Caki2 (cell line): ENCODE data around the gene LATS1. TPM values are rescaled to one million over a fixed set of nuclear protein-coding genes. Genes with fewer than 3 reads are reported as not detected.
"Not testable (repeated sequence)": the region's sequence is repeated elsewhere in the genome, so short reads cannot be mapped to it uniquely, and the experiment has no call there.

Experiments used
- DNase-seq: peaks from one replicate; pipeline ENCODE4 v3.0.0-alpha.2; 2015; ENCODE audit warnings: low read depth
- in situ Hi-C: cut with HindIII; loops from 2 replicates; pipeline ENCODE4 v1.10.0; 2016; ENCODE audit warnings: low sequenced_read_pairs, low pct_unique_long_range_greater_than_20kb, mixed read lengths
- total RNA-seq: library from RNA; depleted of rRNA; stranded (reverse); fragments of >200 nt; shearing (Covaris generic); gene quantifications from 2 replicates; pipeline ENCODE4 v1.2.3, GENCODE V29; 2014; ENCODE audit warnings: low replicate concordance; rRNA removed

LATS1 gene
- total RNA-seq, result 5.5 TPM in 2 replicates

- in situ Hi-C loops, result no loop called here
These were observed at the start of gene LATS1 for GRCh38 chr6:149717588-149718458. Gene LATS1, minus strand, starts transcription at chr6:149718101. Its CDS starts 15,975 bp downstream, at chr6:149702126.

GRCh38 chr6:149766156-149766769 is 48.4 kb upstream of the LATS1 start:
- DNase-seq, result no peak
- in situ Hi-C loops, result no loop called here

More at GRCh38 chr6:149717588-149718458, at the start of gene LATS1:
- peak; percentile 84 for DNase-seq

DNA sequence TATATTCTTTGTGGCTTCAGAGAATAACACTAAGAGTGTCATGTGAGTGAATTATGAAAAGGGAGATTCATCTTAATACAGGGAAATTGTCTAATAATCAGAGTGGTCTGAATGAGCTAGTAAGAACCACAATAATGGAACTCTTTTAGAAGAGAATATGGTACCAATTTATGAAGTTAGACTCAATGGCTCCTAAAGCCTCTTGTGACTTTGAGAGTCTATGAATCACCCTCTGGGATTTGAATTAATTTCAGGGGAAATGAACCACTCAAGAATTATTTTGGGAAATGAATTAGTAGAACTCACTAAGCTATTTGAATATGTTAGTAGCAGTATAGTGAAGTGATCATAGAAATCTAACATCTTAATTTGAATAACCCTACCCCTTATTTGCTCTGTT is 46.0 kb upstream of the LATS1 start:
- no peak for DNase-seq
- in situ Hi-C loops, result no loop called here

GRCh38 chr6:149761438-149761837 is 43.5 kb upstream of the LATS1 start:
- in situ Hi-C loops, result no loop called here
- no peak for DNase-seq

DNA sequence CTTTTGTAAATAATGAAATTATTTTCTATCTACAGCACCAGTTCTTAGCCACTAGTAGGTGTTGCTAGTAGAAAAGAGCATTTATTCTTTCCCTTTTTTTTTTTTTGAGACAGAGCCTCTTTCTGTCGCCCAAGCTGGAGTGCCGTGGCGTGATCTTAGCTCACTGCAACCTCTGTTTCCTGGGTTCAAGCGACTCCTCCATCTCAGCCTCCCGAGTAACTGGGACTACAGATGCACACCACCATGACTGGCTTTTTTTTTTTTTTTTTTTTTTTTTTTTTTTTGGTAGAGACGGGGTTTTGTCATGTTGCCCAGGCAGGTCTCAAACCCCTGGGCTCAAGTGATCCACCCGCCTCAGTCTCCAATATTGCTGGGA is 38.3 kb upstream of the LATS1 start:
- DNase-seq, result no peak
- in situ Hi-C loops, result no loop called here

- in situ Hi-C loops, result no loop called here
- DNase-seq, result no peak
These were observed 37.7 kb upstream of the LATS1 start for GRCh38 chr6:149755300-149756260.

DNA sequence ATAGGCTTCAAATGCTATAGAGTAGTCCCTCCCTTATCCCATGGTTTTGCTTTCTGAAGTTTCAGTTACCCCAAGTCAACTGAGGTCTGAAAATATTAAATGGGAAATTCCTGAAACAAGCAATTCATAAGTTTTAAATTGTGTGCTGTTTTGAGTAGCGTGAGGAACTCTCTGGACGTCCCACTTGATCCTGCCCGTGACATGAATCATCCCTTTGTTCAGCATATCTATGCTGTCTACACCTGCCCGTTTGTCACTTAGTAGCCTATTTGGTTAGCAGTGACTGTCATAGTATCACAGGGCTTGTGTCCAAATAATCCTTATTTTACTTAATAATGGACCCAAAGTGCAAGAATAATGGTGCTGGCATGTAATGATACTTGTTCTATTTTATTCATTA is 36.6 kb upstream of the LATS1 start:
- in situ Hi-C loops, result no loop called here
- DNase-seq, result no peak

GRCh38 chr6:149753374-149753637 is 35.4 kb upstream of the LATS1 start:
- in situ Hi-C loops, DNase-seq: not testable (repeated sequence)

- in situ Hi-C loops, result no loop called here
- DNase-seq, result no peak
These were observed 34.9 kb upstream of the LATS1 start for GRCh38 chr6:149752600-149753373.

GRCh38 chr6:149751920-149752319 is 34.0 kb upstream of the LATS1 start:
- DNase-seq, result not testable (repeated sequence)

GRCh38 chr6:149751239-149751638 is 33.3 kb upstream of the LATS1 start:
- in situ Hi-C loops, result no loop called here
- no peak for DNase-seq

More at GRCh38 chr6:149751920-149752319, 34.0 kb upstream of the LATS1 start:
- in situ Hi-C loops, result not testable (repeated sequence)

DNA sequence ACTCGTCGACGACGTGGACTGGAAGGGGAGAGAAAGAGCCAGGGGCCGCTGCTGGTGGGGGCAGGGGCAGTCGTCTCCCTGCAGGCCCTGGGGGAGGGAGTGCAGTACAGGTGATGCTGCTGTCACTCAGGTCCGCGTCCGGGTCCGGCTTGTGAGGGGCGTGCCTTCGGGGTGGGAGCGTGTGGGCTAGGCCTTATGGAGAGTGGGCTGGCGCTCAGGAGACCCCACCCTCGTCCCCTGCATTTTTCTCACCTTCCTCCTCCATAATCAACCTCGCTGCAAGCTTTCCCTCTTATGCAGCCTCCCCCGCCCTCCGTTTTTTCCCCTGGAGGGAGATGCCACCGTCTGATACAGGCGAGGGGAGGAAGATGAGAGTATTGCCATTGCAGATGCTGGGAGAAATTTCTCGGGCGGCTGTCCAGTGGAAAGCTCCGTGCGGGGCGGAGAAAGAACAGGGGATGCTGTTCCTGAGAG is 32.3 kb upstream of the LATS1 start:
- DNase-seq, result peak; percentile 77
- in situ Hi-C loops, result no loop called here

- DNase-seq, result peak; percentile 81
- in situ Hi-C loops, result no loop called here
These were observed 31.8 kb upstream of the LATS1 start, which contains the start of gene PCMT1 for GRCh38 chr6:149749594-149750135. Gene PCMT1, plus strand, starts transcription at chr6:149749741. Its CDS starts 161 bp downstream, at chr6:149749902.

DNA sequence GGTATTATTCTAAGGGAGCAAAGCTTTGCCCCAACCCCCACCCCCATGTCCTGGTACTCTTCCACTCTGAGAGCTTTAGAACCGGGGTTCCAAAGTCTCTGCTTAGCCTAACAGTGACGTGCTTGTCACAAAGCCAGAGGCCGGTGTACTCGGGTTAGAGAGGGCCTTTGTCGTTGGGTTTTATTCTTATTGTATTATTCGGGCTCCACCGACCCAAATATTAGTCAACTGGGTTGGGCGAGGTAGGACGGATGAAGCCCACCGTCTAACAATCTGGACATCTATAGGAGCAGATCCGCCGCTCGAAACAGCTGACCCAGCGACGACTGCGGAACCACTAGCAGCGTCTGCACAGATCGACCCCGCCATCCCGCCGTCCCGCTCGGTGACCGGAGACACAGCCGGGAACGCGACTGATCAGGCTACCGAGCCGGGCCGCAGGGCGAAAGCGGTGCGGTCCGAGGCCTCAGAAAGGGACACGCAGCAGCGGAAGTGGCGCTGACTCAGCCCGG is 31.2 kb upstream of the LATS1 start:
- DNase-seq, in situ Hi-C loops: not testable (repeated sequence)

GRCh38 chr6:149746147-149746946 is 28.4 kb upstream of the LATS1 start, which contains the start of gene NUP43:
Gene NUP43, minus strand, starts transcription at chr6:149746529. Its CDS starts 34 bp downstream, at chr6:149746495.
- peak; percentile 90 for DNase-seq
- in situ Hi-C loops, result no loop called here

- DNase-seq, in situ Hi-C loops: not testable (repeated sequence)
These were observed 27.4 kb upstream of the LATS1 start for GRCh38 chr6:149745252-149745651.
